Endothelial cell of umbilical vein (primary cell): ENCODE measurements around the gene PLEKHB2. TPM values are rescaled to one million over a fixed set of nuclear protein-coding genes. Genes with fewer than 3 reads are reported as not detected.
A peak's percentile ranks its signal among the peaks of the same experiment; 100 is the strongest.

Source experiments
- BruUV-seq: library from RNA; stranded (reverse); fragments of 400-500 nt; replicated peaks from 2 replicates; lab custom pipeline; 2021; lab: Mats Ljungman, UMichigan
- CTCF ChIA-PET: fragments of 300-600, 350-600 bp; sonication (Branson Sonifier 250); formaldehyde crosslinking; loops from one replicate; lab custom pipeline; 2021; ENCODE audit warnings: antibody characterized with exemption, inconsistent platforms; lab: Charles Lee
- POLR2A ChIA-PET: fragments of 300-600, 350-600 bp; sonication (Branson Sonifier 250); formaldehyde crosslinking; loops from one replicate; lab custom pipeline; 2021; ENCODE audit warnings: antibody characterized with exemption, inconsistent platforms; lab: Charles Lee
- DNase-seq: peaks from one replicate; pipeline ENCODE4 v3.0.0-alpha.2; 2011; ENCODE audit warnings: low read depth, low spot score
- FAIRE-seq: peaks from 2 replicates; lab custom pipeline; 2011; peaks lifted over from hg19 to GRCh38; lab: Jason Lieb, UNC
- H2AFZ ChIP-seq: 2 replicates; pipeline ENCODE4 v1.6.0; 2012; ENCODE audit warnings: low read depth, low read length, control low read depth, inconsistent platforms
- H3K27ac ChIP-seq: 2 replicates; pipeline ENCODE4 v1.5.1; 2011; ENCODE audit warnings: low read depth, mild to moderate bottlenecking, control low read depth, low read length, moderate library complexity; ENCODE audit not compliant: insufficient read depth
- H3K27me3 ChIP-seq, 2 experiments: 2 replicates each; pipeline versions ENCODE4 v1.6.0 to v1.6.1; 2011; ENCODE audit warnings: low read length in 2 of 2, mixed read lengths in 1 of 2; ENCODE audit not compliant: control insufficient read depth in 2 of 2, insufficient read depth in 2 of 2
- H3K36me3 ChIP-seq, 2 experiments: 2 replicates in 1 of 2; 3 replicates in 1 of 2; pipeline ENCODE4 v1.5.1; 2011; ENCODE audit warnings: low read length in 2 of 2, mild to moderate bottlenecking in 1 of 2, moderate library complexity in 1 of 2; ENCODE audit not compliant: control insufficient read depth in 2 of 2, insufficient read depth in 2 of 2; ENCODE audit errors: extremely low read depth in 1 of 2
- H3K4me1 ChIP-seq: 3 replicates; pipeline ENCODE4 v1.5.1; 2011; ENCODE audit warnings: mild to moderate bottlenecking, low read length; ENCODE audit not compliant: control insufficient read depth, insufficient read depth; ENCODE audit errors: extremely low read depth
- H3K4me2 ChIP-seq: 2 replicates; pipeline ENCODE4 v1.6.1; 2011; ENCODE audit warnings: low read length, control low read depth, mixed read lengths; ENCODE audit not compliant: insufficient read depth
- H3K4me3 ChIP-seq, 3 experiments: fragments of 200-600 bp in 1 of 3; sonication (generic), shearing (Covaris generic) in 1 of 3; replicated peaks in 1 of 3; 2 replicates each; pipeline ENCODE4 v1.5.1; 2011 to 2016; ENCODE audit warnings: control low read depth in 3 of 3, low read length in 3 of 3, mild to moderate bottlenecking in 2 of 3, inconsistent platforms in 1 of 3, low read depth in 1 of 3, moderate library complexity in 1 of 3; ENCODE audit not compliant: insufficient read depth in 1 of 3
- H3K79me2 ChIP-seq: 2 replicates; pipeline ENCODE4 v1.6.0; 2012; ENCODE audit warnings: low read length, inconsistent platforms; ENCODE audit not compliant: control insufficient read depth, insufficient read depth
- H3K9ac ChIP-seq: replicated peaks from 2 replicates; pipeline ENCODE3; 2011; ENCODE audit warnings: low read length, control low read depth; ENCODE audit not compliant: insufficient read depth; ENCODE audit errors: extremely low read depth
- H3K9me1 ChIP-seq: replicated peaks from 3 replicates; pipeline ENCODE4 v1.6.0; 2011; ENCODE audit warnings: mild to moderate bottlenecking, low read length; ENCODE audit not compliant: control insufficient read depth, insufficient read depth; ENCODE audit errors: extremely low read depth
- H3K9me3 ChIP-seq: replicated peaks from 2 replicates; pipeline ENCODE4 v1.5.1; 2012; ENCODE audit warnings: low read length, inconsistent platforms; ENCODE audit not compliant: control insufficient read depth, insufficient read depth
- H4K20me1 ChIP-seq: replicated peaks from 2 replicates; pipeline ENCODE3; 2011; ENCODE audit warnings: mild to moderate bottlenecking, low read length; ENCODE audit not compliant: control insufficient read depth, insufficient read depth; ENCODE audit errors: extremely low read depth
- CTCF ChIP-seq, 2 donors: IDR thresholded peaks; 1 replicate in 1 of 2; 2 replicates in 1 of 2; pipeline ENCODE4 v1.5.1; 2011; ENCODE audit warnings: low read length in 2 of 2, mild to moderate bottlenecking in 2 of 2, moderate library complexity in 2 of 2, control low read depth in 1 of 2, inconsistent platforms in 1 of 2, low read depth in 1 of 2; ENCODE audit not compliant: insufficient read depth in 1 of 2; ENCODE audit errors: extremely low read depth in 1 of 2
- GATA2 ChIP-seq: IDR thresholded peaks from 2 replicates; pipeline ENCODE4 v1.7.0; 2011; ENCODE audit warnings: low read depth, mild to moderate bottlenecking, moderate library complexity, mixed read lengths, low read length; ENCODE audit not compliant: insufficient read length, insufficient read depth
- JUN ChIP-seq: IDR thresholded peaks from 2 replicates; pipeline ENCODE4 v1.6.1; 2011; ENCODE audit warnings: borderline replicate concordance, low read depth; ENCODE audit not compliant: insufficient read length, insufficient read depth
- POLR2A ChIP-seq: IDR thresholded peaks from 2 replicates; pipeline ENCODE4 v1.6.1; 2012; ENCODE audit warnings: low read depth, mild to moderate bottlenecking, control low read depth, low read length
- dilution Hi-C: fragments of 300-500 bp; cut with MboI; formaldehyde crosslinking; loops from one replicate; pipeline ENCODE4 v1.15.0; 2019; ENCODE audit warnings: low sequenced_read_pairs; ENCODE audit not compliant: extremely low pct_ligation_motif_present
- intact Hi-C: fragments of 100-400 bp; cut with micrococcal nuclease; formaldehyde crosslinking; loops from one replicate; pipeline ENCODE4 v1.10.0; 2022
- polyA plus RNA-seq, 4 experiments: library from polyadenylated mRNA; depleted of rRNA in 3 of 4; stranded (reverse) in 3 of 4; unstranded in 1 of 4; fragments of >200 nt; gene quantifications; 2 replicates each; pipeline versions ENCODE4 v1.2.1 to v1.2.3, GENCODE V29; 2011 to 2012; ENCODE audit warnings: missing spikeins in 1 of 4
- total RNA-seq: library from RNA; stranded (reverse); gene quantifications from 2 replicates; pipeline ENCODE4 v1.2.3, GENCODE V29; 2021
- TF ChIP-seq, protein P1 (sequence below): IDR thresholded peaks from 2 replicates; pipeline ENCODE4 v1.6.1; 2011; ENCODE audit not compliant: insufficient read depth, insufficient read length

Gene PLEKHB2
- total and polyA plus RNA-seq, 2 donors (not counting 3 experiments of a cell fraction or from before 2014, with no cell fraction given), result 56.5 to 56.8 TPM

DNA sequence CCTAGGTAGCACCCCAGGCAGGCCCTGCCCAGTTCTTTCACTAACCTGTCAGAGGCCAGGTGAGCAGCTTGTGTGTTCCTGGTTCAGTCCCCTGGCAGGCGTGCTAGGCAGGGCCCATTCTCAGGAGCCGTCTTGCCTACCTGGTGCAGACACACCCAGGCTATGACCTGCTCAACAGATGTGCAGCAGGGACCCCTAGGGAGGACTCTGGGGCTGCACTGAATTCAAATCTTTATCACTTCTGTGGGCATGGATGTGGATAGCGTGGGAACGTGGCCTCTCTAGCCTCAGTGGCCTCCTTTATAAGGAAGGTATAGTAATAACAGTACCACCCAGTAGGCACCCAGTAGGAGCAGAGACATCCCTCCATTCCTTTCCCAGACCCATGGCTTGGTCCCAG, 48.4 kb downstream of the PLEKHB2 start:
- TF ChIP-seq JUN, result no peak
- no peak overlapping the region for H3K4me3 ChIP-seq
- no peak overlapping the region for H3K4me2 ChIP-seq
- H3K9me3 ChIP-seq, result no peaks in the 10 kb centered on the region
- no peak overlapping the region for H2AFZ ChIP-seq
- ChIA-PET CTCF (interaction anchor here (0.6 to 3.8 kb wide), 14 partner anchors 9 to 669 kb away, joined by 3 to 51 read pairs (median 6); no protein-coding TSS in a partner anchor), POLR2A (no interaction called here)
- dilution Hi-C loops, result no loop called here
- no peaks in the 10 kb centered on the region for H4K20me1 ChIP-seq
- no peaks in the 10 kb centered on the region for H3K79me2 ChIP-seq
- intact Hi-C loops, result no loop called here
- no peak overlapping the region for H3K27ac ChIP-seq
- no TSS peak for BruUV-seq
- H3K9ac ChIP-seq, result no peak overlapping the region
- H3K9me1 ChIP-seq, result no peaks in the 10 kb centered on the region
- H3K4me1 ChIP-seq, result no peaks in the 10 kb centered on the region
- no peaks in the 10 kb centered on the region for H3K36me3 ChIP-seq
- peaks cover 0 to under 1% of the 10 kb centered on the region in 2 experiments for H3K27me3 ChIP-seq
- DNase-seq (no peak), FAIRE-seq (no peak)

DNA sequence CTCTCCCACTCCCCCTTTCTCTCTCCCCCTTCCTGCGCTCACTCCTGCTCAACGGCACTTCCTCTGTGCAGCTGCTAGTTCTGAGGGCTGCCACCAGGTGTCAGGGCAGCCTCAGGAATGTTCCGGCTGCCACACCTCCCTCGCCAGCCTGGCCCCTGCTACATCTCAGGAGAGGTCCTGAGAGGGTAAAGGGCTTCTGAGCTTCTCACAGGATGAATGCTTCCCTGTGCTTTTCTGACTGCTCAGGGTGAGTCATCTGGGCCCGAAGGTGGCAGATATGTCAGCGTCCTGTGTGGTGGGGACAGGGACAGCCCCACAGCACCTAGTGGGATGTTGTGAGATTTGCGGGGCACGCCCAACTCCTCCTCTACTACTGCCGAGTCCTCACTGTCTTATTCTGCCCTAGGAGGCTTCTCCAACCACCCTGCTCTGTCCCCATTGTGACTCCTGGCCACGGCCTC, 49.0 kb downstream of the PLEKHB2 start:
- Histone ChIP-seq H4K20me1 (no peaks in the 10 kb centered on the region), H2AFZ (no peak overlapping the region), H3K9me3 (no peaks in the 10 kb centered on the region), H3K4me2 (no peak overlapping the region), H3K4me1 (no peaks in the 10 kb centered on the region), H3K9ac (no peak overlapping the region), H3K9me1 (no peaks in the 10 kb centered on the region), H3K27ac (no peak overlapping the region), H3K36me3 (no peaks in the 10 kb centered on the region), H3K79me2 (no peaks in the 10 kb centered on the region), H3K4me3 (no peak overlapping the region), H3K27me3 (peaks cover 0 to 2% of the 10 kb centered on the region in 2 experiments)
- no TSS peak for BruUV-seq
- DNase-seq (peak; percentile 62), FAIRE-seq (peak; percentile 89)
- dilution Hi-C loops (no loop called here), intact Hi-C loops (loop anchor here (1.0 kb wide), 5 partner anchors 157 to 518 kb away; partner anchors contain the start of gene MZT2A)
- ChIA-PET CTCF (interaction anchor here (0.7 to 3.8 kb wide), 13 partner anchors 10 to 668 kb away, joined by 3 to 51 read pairs (median 7); no protein-coding TSS in a partner anchor), POLR2A (interaction anchor here (0.6 kb wide), 1 partner anchor 349 kb away, joined by 4 read pairs; no protein-coding TSS in a partner anchor)
- TF ChIP-seq, protein P1, sequence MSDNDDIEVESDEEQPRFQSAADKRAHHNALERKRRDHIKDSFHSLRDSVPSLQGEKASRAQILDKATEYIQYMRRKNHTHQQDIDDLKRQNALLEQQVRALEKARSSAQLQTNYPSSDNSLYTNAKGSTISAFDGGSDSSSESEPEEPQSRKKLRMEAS, result no peak
- no peak for TF ChIP-seq GATA2
- no peak for TF ChIP-seq JUN
- peak; percentile 79 to 84 for TF ChIP-seq CTCF (IDR thresholded peaks at IDR 0.05; ENCODE audit: extremely low read depth in 1 of 2, insufficient read depth in 1 of 2, low read depth in 1 of 2, low read length in 2 of 2)
- no peak for TF ChIP-seq POLR2A
